ENCODE results near the gene RUNX3. TPM values are rescaled to one million over a fixed set of nuclear protein-coding genes. Genes with fewer than 3 reads are reported as not detected.

RUNX3 gene
- total and polyA plus RNA-seq, 2 donors (not counting 1 experiment from before 2014, with no cell fraction given), result 0.48 to 0.66 TPM

DNA sequence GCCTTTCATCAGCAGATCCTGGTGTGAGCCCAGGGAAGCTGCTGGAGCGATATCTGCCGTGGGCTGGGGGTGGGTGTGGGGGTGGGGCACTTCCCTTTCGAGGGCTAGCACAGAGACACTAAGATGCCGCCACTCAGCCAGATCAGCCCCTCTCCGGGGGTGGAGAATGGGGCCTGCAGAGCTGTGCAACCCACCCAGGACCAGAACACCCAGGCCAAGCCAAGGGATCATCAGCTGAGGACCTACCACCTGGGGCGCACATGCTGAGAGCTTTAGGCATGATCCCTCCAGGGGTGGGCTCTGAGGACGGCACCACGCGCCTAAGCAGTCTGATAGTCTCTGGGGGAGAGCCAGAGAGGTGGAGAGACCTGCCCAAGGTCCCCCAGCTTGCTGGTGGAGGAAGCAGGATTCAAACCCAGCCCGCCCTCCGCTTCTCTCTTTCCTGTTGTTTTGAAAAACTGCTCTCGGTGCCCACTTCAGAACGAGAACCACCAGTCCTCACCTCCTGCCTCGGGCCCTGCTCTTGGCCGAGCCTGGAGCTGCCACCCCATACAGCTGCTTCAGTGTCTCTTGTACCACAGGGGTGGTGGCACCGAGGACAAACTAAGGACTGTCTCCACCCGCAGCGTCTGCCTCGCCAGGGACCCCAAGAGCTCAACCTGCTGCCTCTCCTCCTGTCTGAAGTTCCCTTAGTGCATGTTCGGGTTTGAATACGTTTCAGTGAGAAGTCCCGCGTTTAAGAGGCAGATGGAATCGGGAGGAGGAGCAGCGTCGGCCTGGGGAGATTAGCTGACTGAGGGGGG lies 39.7 kb upstream of the RUNX3 start:
- Histone ChIP-seq H3K36me3 (ENCODE audit: control insufficient read depth, insufficient read depth, low read length) (no peaks in the 10 kb centered on the region), H3K4me3 (replicated peaks in 1 of 4; ENCODE audit: control extremely low read depth in 1 of 4, insufficient read depth in 1 of 4, low read depth in 3 of 4, low read length in 4 of 4) (no peak overlapping the region), H3K4me1 (ENCODE audit: control insufficient read depth, extremely low read depth, insufficient read depth, low read length) (no peaks in the 10 kb centered on the region), H3K9ac (ENCODE audit: insufficient read depth, low read length) (no peak overlapping the region), H2AFZ (ENCODE audit: low read length) (no peak overlapping the region), H3K79me2 (ENCODE audit: control insufficient read depth, insufficient read depth, low read length) (no peaks in the 10 kb centered on the region), H3K27ac (ENCODE audit: insufficient read depth, low read length) (no peak overlapping the region), H4K20me1 (ENCODE audit: control insufficient read depth, extremely low read depth, insufficient read depth, low read length) (no peaks in the 10 kb centered on the region), H3K9me3 (ENCODE audit: control insufficient read depth, insufficient read depth, low read depth, low read length) (no peaks in the 10 kb centered on the region), H3K4me2 (ENCODE audit: extremely low read depth, insufficient read depth, low read length) (no peak overlapping the region), H3K27me3 (ENCODE audit: control insufficient read depth, insufficient read depth, low read length) (no peaks in the 10 kb centered on the region)
- no peak for TF ChIP-seq CTCF (conservative IDR thresholded peaks at IDR 0.05 in 1 of 2, IDR thresholded peaks at IDR 0.05 in 1 of 2; ENCODE audit: low read depth in 1 of 2, low read length in 2 of 2)
- TF ChIP-seq EZH2 (IDR thresholded peaks at IDR 0.05; ENCODE audit: low read length, missing control alignments), result no peak
- DNase-seq (ENCODE audit: low read depth in 2 of 2), result no peak

- Histone ChIP-seq H3K9me3 (ENCODE audit: control insufficient read depth, insufficient read depth, low read depth, low read length) (no peaks in the 10 kb centered on the region), H2AFZ (ENCODE audit: low read length) (no peak overlapping the region), H3K9ac (ENCODE audit: insufficient read depth, low read length) (no peak overlapping the region), H4K20me1 (ENCODE audit: control insufficient read depth, extremely low read depth, insufficient read depth, low read length) (no peaks in the 10 kb centered on the region), H3K4me2 (ENCODE audit: extremely low read depth, insufficient read depth, low read length) (no peak overlapping the region), H3K36me3 (ENCODE audit: control insufficient read depth, insufficient read depth, low read length) (no peaks in the 10 kb centered on the region), H3K4me3 (replicated peaks in 1 of 4; ENCODE audit: control extremely low read depth in 1 of 4, insufficient read depth in 1 of 4, low read depth in 3 of 4, low read length in 4 of 4) (no peak overlapping the region), H3K4me1 (ENCODE audit: control insufficient read depth, extremely low read depth, insufficient read depth, low read length) (no peaks in the 10 kb centered on the region), H3K27ac (ENCODE audit: insufficient read depth, low read length) (no peak overlapping the region), H3K79me2 (ENCODE audit: control insufficient read depth, insufficient read depth, low read length) (no peaks in the 10 kb centered on the region), H3K27me3 (ENCODE audit: control insufficient read depth, insufficient read depth, low read length) (no peaks in the 10 kb centered on the region)
- TF ChIP-seq CTCF (conservative IDR thresholded peaks at IDR 0.05 in 1 of 2, IDR thresholded peaks at IDR 0.05 in 1 of 2; ENCODE audit: low read depth in 1 of 2, low read length in 2 of 2) (no peak), EZH2 (IDR thresholded peaks at IDR 0.05; ENCODE audit: low read length, missing control alignments) (no peak)
- no peak for DNase-seq (ENCODE audit: low read depth in 2 of 2)
These were observed 39.0 kb upstream of the RUNX3 start for GRCh38 chr1:24968941-24969585.

GRCh38 chr1:24967962-24968361 lies 37.9 kb upstream of the RUNX3 start:
- no peaks in the 10 kb centered on the region for H4K20me1 ChIP-seq (ENCODE audit: control insufficient read depth, extremely low read depth, insufficient read depth, low read length)
- no peak overlapping the region for H3K4me3 ChIP-seq (replicated peaks in 1 of 4; ENCODE audit: control extremely low read depth in 1 of 4, insufficient read depth in 1 of 4, low read depth in 3 of 4, low read length in 4 of 4)
- DNase-seq (ENCODE audit: low read depth in 2 of 2), result no peak
- H3K9me3 ChIP-seq (ENCODE audit: control insufficient read depth, insufficient read depth, low read depth, low read length), result no peaks in the 10 kb centered on the region
- no peaks in the 10 kb centered on the region for H3K36me3 ChIP-seq (ENCODE audit: control insufficient read depth, insufficient read depth, low read length)
- H3K27me3 ChIP-seq (ENCODE audit: control insufficient read depth, insufficient read depth, low read length), result no peaks in the 10 kb centered on the region
- H3K27ac ChIP-seq (ENCODE audit: insufficient read depth, low read length), result no peak overlapping the region
- H2AFZ ChIP-seq (ENCODE audit: low read length), result no peak overlapping the region
- no peaks in the 10 kb centered on the region for H3K79me2 ChIP-seq (ENCODE audit: control insufficient read depth, insufficient read depth, low read length)
- no peak overlapping the region for H3K9ac ChIP-seq (ENCODE audit: insufficient read depth, low read length)
- H3K4me1 ChIP-seq (ENCODE audit: control insufficient read depth, extremely low read depth, insufficient read depth, low read length), result no peaks in the 10 kb centered on the region
- TF ChIP-seq EZH2 (IDR thresholded peaks at IDR 0.05; ENCODE audit: low read length, missing control alignments), result no peak
- TF ChIP-seq CTCF (conservative IDR thresholded peaks at IDR 0.05 in 1 of 2, IDR thresholded peaks at IDR 0.05 in 1 of 2; ENCODE audit: low read depth in 1 of 2, low read length in 2 of 2), result no peak
- H3K4me2 ChIP-seq (ENCODE audit: extremely low read depth, insufficient read depth, low read length), result no peak overlapping the region

Measured in fibroblast of lung (primary cell).